GM12878 (cell line): ENCODE measurements around the gene MAPKAPK3. TPM values are rescaled to one million over a fixed set of nuclear protein-coding genes. Genes with fewer than 3 reads are reported as not detected.

ENCODE experiments used
- ATAC-seq: fragments of 200-7000 bp; cut with Tn5 transposase; 3 replicates; pipeline ENCODE4 v1.9.1; 2020; ENCODE audit warnings: mild to moderate bottlenecking, moderate library complexity
- BruUV-seq: library from RNA; stranded (reverse); fragments of 400-500 nt; replicated peaks from 2 replicates; lab custom pipeline; 2021; lab: Mats Ljungman, UMichigan
- CTCF ChIA-PET: fragments of 300-600 bp; sonication (Branson Sonifier 250); formaldehyde crosslinking; extraction: SDS; loops from one replicate; lab custom pipeline; 2021; ENCODE audit warnings: inconsistent platforms; lab: Yijun Ruan, JAX
- POLR2A ChIA-PET: fragments of 350-600 bp; formaldehyde crosslinking; extraction: SDS; loops from one replicate; lab custom pipeline; 2021; ENCODE audit warnings: inconsistent platforms; lab: Charles Lee
- RAD21 ChIA-PET: fragments of 300-600 bp; sonication (Branson Sonifier 250); formaldehyde crosslinking; loops from one replicate; lab custom pipeline; 2023; ENCODE audit warnings: antibody characterized with exemption; ENCODE audit not compliant: unreplicated experiment; lab: Charles Lee
- SMC1A ChIA-PET: fragments of 300-600 bp; sonication (Branson Sonifier 250); formaldehyde crosslinking; loops from one replicate; lab custom pipeline; 2023; ENCODE audit not compliant: unreplicated experiment, uncharacterized antibody; lab: Charles Lee
- DNase-seq: peaks from one replicate; pipeline ENCODE4 v3.0.0-alpha.2; 2011; ENCODE audit warnings: low read depth, low spot score
- FAIRE-seq: peaks from 3 replicates; lab custom pipeline; 2011; peaks lifted over from hg19 to GRCh38; lab: Jason Lieb, UNC
- H2AFZ ChIP-seq: 2 replicates; pipeline ENCODE4 v1.6.0; 2011; ENCODE audit warnings: low read depth, low read length, control low read depth; ENCODE audit not compliant: control insufficient read depth
- H3K27ac ChIP-seq: 2 replicates; pipeline ENCODE4 v1.5.1; 2011; ENCODE audit warnings: control low read depth; ENCODE audit not compliant: control insufficient read depth, insufficient read depth
- H3K27me3 ChIP-seq, 2 experiments: replicated peaks in 1 of 2; 2 replicates each; pipeline versions ENCODE4 v1.6.0 to v1.6.1; 2011; ENCODE audit warnings: low read length in 1 of 2; ENCODE audit not compliant: control insufficient read depth in 2 of 2, insufficient read depth in 2 of 2
- H3K36me3 ChIP-seq, 2 experiments: 2 replicates each; pipeline ENCODE4 v1.5.1; 2011; ENCODE audit warnings: low read length in 1 of 2; ENCODE audit not compliant: control insufficient read depth in 2 of 2, insufficient read depth in 2 of 2
- H3K4me1 ChIP-seq: 2 replicates; pipeline ENCODE4 v1.6.1; 2011; ENCODE audit warnings: mild to moderate bottlenecking, low read length, moderate library complexity, mixed read lengths; ENCODE audit not compliant: control insufficient read depth, insufficient read depth
- H3K4me2 ChIP-seq: 2 replicates; pipeline ENCODE4 v1.6.0; 2011; ENCODE audit warnings: control low read depth; ENCODE audit not compliant: control insufficient read depth, insufficient read depth
- H3K4me3 ChIP-seq: fragments of 200-600 bp; sonication (generic); 2 replicates; pipeline ENCODE4 v1.5.1; 2016
- H3K79me2 ChIP-seq: 2 replicates; pipeline ENCODE4 v1.6.0; 2011; ENCODE audit warnings: low read length; ENCODE audit not compliant: control insufficient read depth, insufficient read depth
- H3K9ac ChIP-seq: 2 replicates; pipeline ENCODE4 v1.8.0; 2011; ENCODE audit warnings: low read length, control low read depth, mixed read lengths; ENCODE audit not compliant: control insufficient read depth, insufficient read depth
- H3K9me3 ChIP-seq: replicated peaks from 3 replicates; pipeline ENCODE4 v1.5.1; 2011; ENCODE audit warnings: mild to moderate bottlenecking, low read length; ENCODE audit not compliant: control insufficient read depth, insufficient read depth
- H4K20me1 ChIP-seq: 2 replicates; pipeline ENCODE4 v1.6.0; 2011; ENCODE audit not compliant: control insufficient read depth, insufficient read depth
- CHD1 ChIP-seq: IDR thresholded peaks from 2 replicates; pipeline ENCODE4 v1.6.1; 2012; ENCODE audit warnings: low read depth, low read length, improper control_type of control experiment
- EED ChIP-seq: sonication (generic); IDR thresholded peaks from 2 replicates; pipeline ENCODE4 v1.6.1; 2016; ENCODE audit warnings: antibody characterized with exemption, low read depth
- NR2C1 ChIP-seq: fragments of 450-650 bp; IDR thresholded peaks from 2 replicates; pipeline ENCODE4 v1.6.1; 2017; ENCODE audit warnings: antibody characterized with exemption, mild to moderate bottlenecking, moderate library complexity
- TAF1 ChIP-seq: IDR thresholded peaks from 2 replicates; pipeline ENCODE4 v1.6.1; 2011; ENCODE audit warnings: mild to moderate bottlenecking, low read depth, low read length, borderline replicate concordance
- ZZZ3 ChIP-seq: IDR thresholded peaks from 2 replicates; pipeline ENCODE4 v1.6.1; 2011; ENCODE audit warnings: low read depth; ENCODE audit not compliant: control insufficient read depth, insufficient read length
- WGBS: methylation state at CpG from one replicate; pipeline ENCODE4 v1.1.6; 2016; ENCODE audit warnings: low lambda C conversion rate; ENCODE audit not compliant: insufficient replicate concordance, insufficient coverage; ENCODE audit errors: missing lambda C conversion rate; 5-methylcytosine and 5-hydroxymethylcytosine counted together
- in situ Hi-C: fragments of 300-500 bp; cut with MboI; formaldehyde crosslinking; loops from 9 replicates; pipeline ENCODE4 v1.14.3; 2018; ENCODE audit warnings: mixed read lengths
- intact Hi-C: fragments of 100-400 bp; cut with micrococcal nuclease; formaldehyde crosslinking; loops from one replicate; pipeline ENCODE4 v1.14.2; 2022; ENCODE audit not compliant: unreplicated experiment
- polyA plus RNA-seq, 11 experiments: library from polyadenylated mRNA; depleted of rRNA in 4 of 11; unstranded in 6 of 11; stranded (reverse) in 5 of 11; fragments of >200 nt; fragmentation: Nextera tagmentation in 4 of 11; fragmentation: Illumina TruSeq in 1 of 11; extraction: Ambion mirVana in 4 of 11; extraction: Trizol in 1 of 11; gene quantifications; 1 replicate in 1 of 11; 2 replicates in 10 of 11; pipeline versions ENCODE4 v1.2.1 to v1.2.3, GENCODE V29; 2011 to 2016; ENCODE audit warnings: inconsistent platforms in 2 of 11, missing spikeins in 2 of 11, low read depth in 1 of 11
- total RNA-seq, 4 experiments: library from RNA; depleted of rRNA in 3 of 4; stranded (reverse); fragments of >200 nt in 3 of 4; fragmentation: Illumina TruSeq in 1 of 4; extraction: Trizol in 1 of 4; gene quantifications; 2 replicates each; pipeline versions ENCODE4 v1.2.1 to v1.2.3, GENCODE V29; 2013 to 2021
- TF ChIP-seq, protein P1 (sequence below): IDR thresholded peaks from 2 replicates; pipeline ENCODE4 v1.6.1; 2012; ENCODE audit warnings: improper control_type of control experiment, low read depth, low read length; ENCODE audit not compliant: insufficient replicate concordance
- TF ChIP-seq, protein P2 (sequence below): IDR thresholded peaks from 2 replicates; pipeline ENCODE4 v1.6.1; 2012; ENCODE audit warnings: low read depth, low read length, improper control_type of control experiment

MAPKAPK3 gene
- total and polyA plus RNA-seq, 10 of the 15 experiments (the other 5 are each of a cell fraction or from before 2014, with no cell fraction given): 7.9 to 66.0 (median 39.0) TPM

DNA sequence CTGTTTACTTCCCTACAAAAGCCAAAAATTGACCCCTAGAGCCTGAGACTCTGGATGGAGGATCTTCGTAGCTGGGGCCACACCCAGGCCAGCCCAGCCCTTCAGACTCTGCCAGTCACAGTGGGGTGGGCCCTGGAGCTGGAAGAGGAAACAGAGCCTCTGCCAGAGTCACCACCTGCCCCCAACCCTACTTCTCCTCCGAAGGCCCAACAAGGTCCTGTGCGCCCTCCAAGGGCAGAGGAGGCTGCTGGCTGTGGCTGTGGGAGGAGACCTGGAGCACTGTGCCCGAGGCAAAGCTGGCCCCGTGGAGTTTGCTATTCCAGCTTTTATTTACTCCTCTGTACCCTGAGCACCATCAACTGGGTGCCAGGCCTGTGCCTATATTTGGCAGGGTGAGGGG, 24.4 kb upstream of the MAPKAPK3 start (continued):
- TF ChIP-seq, protein P1, sequence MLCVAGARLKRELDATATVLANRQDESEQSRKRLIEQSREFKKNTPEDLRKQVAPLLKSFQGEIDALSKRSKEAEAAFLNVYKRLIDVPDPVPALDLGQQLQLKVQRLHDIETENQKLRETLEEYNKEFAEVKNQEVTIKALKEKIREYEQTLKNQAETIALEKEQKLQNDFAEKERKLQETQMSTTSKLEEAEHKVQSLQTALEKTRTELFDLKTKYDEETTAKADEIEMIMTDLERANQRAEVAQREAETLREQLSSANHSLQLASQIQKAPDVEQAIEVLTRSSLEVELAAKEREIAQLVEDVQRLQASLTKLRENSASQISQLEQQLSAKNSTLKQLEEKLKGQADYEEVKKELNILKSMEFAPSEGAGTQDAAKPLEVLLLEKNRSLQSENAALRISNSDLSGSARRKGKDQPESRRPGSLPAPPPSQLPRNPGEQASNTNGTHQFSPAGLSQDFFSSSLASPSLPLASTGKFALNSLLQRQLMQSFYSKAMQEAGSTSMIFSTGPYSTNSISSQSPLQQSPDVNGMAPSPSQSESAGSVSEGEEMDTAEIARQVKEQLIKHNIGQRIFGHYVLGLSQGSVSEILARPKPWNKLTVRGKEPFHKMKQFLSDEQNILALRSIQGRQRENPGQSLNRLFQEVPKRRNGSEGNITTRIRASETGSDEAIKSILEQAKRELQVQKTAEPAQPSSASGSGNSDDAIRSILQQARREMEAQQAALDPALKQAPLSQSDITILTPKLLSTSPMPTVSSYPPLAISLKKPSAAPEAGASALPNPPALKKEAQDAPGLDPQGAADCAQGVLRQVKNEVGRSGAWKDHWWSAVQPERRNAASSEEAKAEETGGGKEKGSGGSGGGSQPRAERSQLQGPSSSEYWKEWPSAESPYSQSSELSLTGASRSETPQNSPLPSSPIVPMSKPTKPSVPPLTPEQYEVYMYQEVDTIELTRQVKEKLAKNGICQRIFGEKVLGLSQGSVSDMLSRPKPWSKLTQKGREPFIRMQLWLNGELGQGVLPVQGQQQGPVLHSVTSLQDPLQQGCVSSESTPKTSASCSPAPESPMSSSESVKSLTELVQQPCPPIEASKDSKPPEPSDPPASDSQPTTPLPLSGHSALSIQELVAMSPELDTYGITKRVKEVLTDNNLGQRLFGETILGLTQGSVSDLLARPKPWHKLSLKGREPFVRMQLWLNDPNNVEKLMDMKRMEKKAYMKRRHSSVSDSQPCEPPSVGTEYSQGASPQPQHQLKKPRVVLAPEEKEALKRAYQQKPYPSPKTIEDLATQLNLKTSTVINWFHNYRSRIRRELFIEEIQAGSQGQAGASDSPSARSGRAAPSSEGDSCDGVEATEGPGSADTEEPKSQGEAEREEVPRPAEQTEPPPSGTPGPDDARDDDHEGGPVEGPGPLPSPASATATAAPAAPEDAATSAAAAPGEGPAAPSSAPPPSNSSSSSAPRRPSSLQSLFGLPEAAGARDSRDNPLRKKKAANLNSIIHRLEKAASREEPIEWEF: no peak

DNA sequence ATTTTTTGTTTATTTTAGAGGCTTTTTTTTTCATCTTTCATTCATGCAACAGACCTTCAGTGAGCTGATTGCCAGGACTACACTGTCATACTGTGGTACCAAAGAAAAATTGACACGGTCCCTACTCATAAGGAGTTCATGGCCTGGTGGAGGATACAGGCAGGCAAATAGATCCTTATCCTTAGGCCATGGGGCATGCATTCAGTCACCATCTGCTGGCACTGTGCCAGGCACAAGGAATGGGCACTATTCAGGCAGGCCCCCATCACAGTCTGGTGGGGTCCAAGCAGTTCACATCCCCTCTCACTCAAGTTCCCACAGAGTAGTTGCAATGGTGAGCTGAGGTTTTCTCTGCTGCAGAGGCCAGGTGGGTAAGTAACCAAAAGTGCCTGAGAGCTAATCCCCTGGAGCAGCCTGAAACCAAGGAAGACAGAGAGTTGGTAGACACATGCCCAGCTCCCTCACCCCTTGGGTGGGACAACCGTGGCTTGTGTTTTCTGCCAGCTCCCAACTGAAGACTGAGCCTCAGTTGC, 22.6 kb upstream of the MAPKAPK3 start:
- RAD21 ChIA-PET: interaction anchor here (6.9 kb wide), 1 partner anchor 23 kb away, joined by 96 read pairs; the partner anchor contains the start of gene HEMK1
- no peaks in the 10 kb centered on the region for H3K27me3 ChIP-seq
- TF ChIP-seq, protein P2, sequence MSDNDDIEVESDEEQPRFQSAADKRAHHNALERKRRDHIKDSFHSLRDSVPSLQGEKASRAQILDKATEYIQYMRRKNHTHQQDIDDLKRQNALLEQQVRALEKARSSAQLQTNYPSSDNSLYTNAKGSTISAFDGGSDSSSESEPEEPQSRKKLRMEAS: no peak
- TF ChIP-seq TAF1 (no peak), CHD1 (no peak), NR2C1 (no peak), ZZZ3 (no peak), EED (no peak)
- intact Hi-C loops: no loop called here
- ATAC-seq (no peak), DNase-seq (no peak), FAIRE-seq (no peak)
- no peaks in the 10 kb centered on the region for H3K9me3 ChIP-seq
- peaks cover 20% of the 10 kb centered on the region for H3K4me1 ChIP-seq
- in situ Hi-C loops: no loop called here
- POLR2A ChIA-PET: interaction anchor here (1.0 to 1.6 kb wide), 2 partner anchors 14 to 26 kb away, joined by 3 to 7 read pairs; partner anchors contain the start of gene C3orf18
- H3K4me3 ChIP-seq: no peak overlapping the region
- H3K36me3 ChIP-seq: no peaks in the 10 kb centered on the region
- no peak overlapping the region for H3K27ac ChIP-seq
- CTCF ChIA-PET: interaction anchor here (0.6 to 11.1 kb wide), 3 partner anchors 20 to 832 kb away, joined by 3 to 317 read pairs (median 164); partner anchors contain the start of genes C3orf18, CISH, HEMK1 and MAPKAPK3
- WGBS: 0% methylated on average over 2 of the region's 2 CpGs
- SMC1A ChIA-PET: interaction anchor here (8.1 to 10.0 kb wide), 2 partner anchors 19 to 22 kb away, joined by 93 to 186 read pairs; partner anchors contain the start of genes CISH, HEMK1 and MAPKAPK3
- no peak overlapping the region; the same call in 1 of the 2 replicates for H2AFZ ChIP-seq
- H3K79me2 ChIP-seq: no peaks in the 10 kb centered on the region
- no peaks in the 10 kb centered on the region for H4K20me1 ChIP-seq
- BruUV-seq: no TSS peak
- no peak overlapping the region for H3K4me2 ChIP-seq
- no peak overlapping the region for H3K9ac ChIP-seq
